Mesenchymal stem cell (in vitro differentiated cells and primary cell): ENCODE data around the gene KLHL22.
A peak's percentile ranks its signal among the peaks of the same experiment; 100 is the strongest.

ENCODE experiments used
- DNase-seq: peaks from one replicate; pipeline ENCODE4 v3.0.0-alpha.2; 2013
- H2AFZ ChIP-seq: one replicate; pipeline ENCODE4 v1.6.1; 2013; ENCODE audit warnings: low read depth, mild to moderate bottlenecking, control low read depth, inconsistent platforms, low read length, moderate library complexity
- H2AK5ac ChIP-seq: 2 replicates; pipeline ENCODE4 v1.6.1; 2013; ENCODE audit warnings: low read length, moderate library complexity, mild to moderate bottlenecking, inconsistent platforms; ENCODE audit not compliant: severe bottlenecking
- H2BK120ac ChIP-seq: one replicate; pipeline ENCODE4 v1.6.1; 2013; ENCODE audit warnings: low read depth, mild to moderate bottlenecking, inconsistent platforms, low read length, moderate library complexity
- H2BK12ac ChIP-seq, 2 experiments: one replicate each; pipeline ENCODE4 v1.6.1; 2013; ENCODE audit warnings: inconsistent platforms in 2 of 2, low read length in 2 of 2, mild to moderate bottlenecking in 2 of 2, moderate library complexity in 2 of 2, control low read depth in 1 of 2
- H2BK15ac ChIP-seq: one replicate; pipeline ENCODE4 v1.6.1; 2013; ENCODE audit warnings: mild to moderate bottlenecking, low read depth, inconsistent platforms; ENCODE audit not compliant: poor library complexity, severe bottlenecking
- H2BK5ac ChIP-seq: 2 replicates; pipeline ENCODE4 v1.6.1; 2013; ENCODE audit warnings: low read depth, mild to moderate bottlenecking, low read length, control low read depth, inconsistent platforms; ENCODE audit not compliant: poor library complexity, severe bottlenecking
- H3K14ac ChIP-seq, 2 experiments: one replicate each; pipeline ENCODE4 v1.6.1; 2013; ENCODE audit warnings: inconsistent platforms in 2 of 2, low read length in 2 of 2, control low read depth in 1 of 2, mild to moderate bottlenecking in 1 of 2, moderate library complexity in 1 of 2
- H3K18ac ChIP-seq, 2 experiments: one replicate each; pipeline ENCODE4 v1.6.1; 2013; ENCODE audit warnings: inconsistent platforms in 2 of 2, low read length in 2 of 2, control low read depth in 1 of 2, low read depth in 1 of 2, mild to moderate bottlenecking in 1 of 2
- H3K23ac ChIP-seq, 2 experiments: one replicate each; pipeline ENCODE4 v1.6.1; 2013; ENCODE audit warnings: inconsistent platforms in 2 of 2, low read length in 2 of 2, mild to moderate bottlenecking in 2 of 2, moderate library complexity in 2 of 2, control low read depth in 1 of 2
- H3K27ac ChIP-seq: 2 replicates; pipeline ENCODE4 v1.5.1; 2013; ENCODE audit warnings: mild to moderate bottlenecking, moderate library complexity, low read length, control low read depth, inconsistent platforms; ENCODE audit not compliant: poor library complexity, severe bottlenecking
- H3K27me3 ChIP-seq, 2 experiments: 2 replicates each; pipeline versions ENCODE4 v1.6.1 to v1.7.0; 2013; ENCODE audit warnings: low read length in 2 of 2, mild to moderate bottlenecking in 2 of 2, moderate library complexity in 2 of 2, control low read depth in 1 of 2, inconsistent platforms in 1 of 2; ENCODE audit not compliant: control insufficient read depth in 1 of 2, insufficient read depth in 1 of 2
- H3K36me3 ChIP-seq, 2 experiments: 2 replicates each; pipeline versions ENCODE4 v1.6.1 to v1.7.0; 2013; ENCODE audit warnings: low read length in 2 of 2, control low read depth in 1 of 2, inconsistent platforms in 1 of 2, low read depth in 1 of 2, mild to moderate bottlenecking in 1 of 2; ENCODE audit not compliant: insufficient read depth in 2 of 2, control insufficient read depth in 1 of 2
- H3K4ac ChIP-seq, 2 experiments: one replicate each; pipeline ENCODE4 v1.6.1; 2013; ENCODE audit warnings: inconsistent platforms in 2 of 2, low read length in 2 of 2, mild to moderate bottlenecking in 2 of 2, moderate library complexity in 2 of 2, control low read depth in 1 of 2, low read depth in 1 of 2
- H3K4me1 ChIP-seq: 2 replicates; pipeline ENCODE4 v1.6.1; 2013; ENCODE audit warnings: low read depth, low read length, control low read depth; ENCODE audit not compliant: control insufficient read depth, insufficient read depth
- H3K4me2 ChIP-seq: 2 replicates; pipeline ENCODE4 v1.6.1; 2013; ENCODE audit warnings: low read length, mild to moderate bottlenecking, inconsistent platforms; ENCODE audit not compliant: poor library complexity, severe bottlenecking
- H3K4me3 ChIP-seq, 2 experiments: 2 replicates each; pipeline versions ENCODE4 v1.5.1 to v1.7.0; 2013; ENCODE audit warnings: low read length in 2 of 2, mild to moderate bottlenecking in 2 of 2, control low read depth in 1 of 2, low read depth in 1 of 2; ENCODE audit not compliant: insufficient read depth in 1 of 2
- H3K79me1 ChIP-seq: replicated peaks from 2 replicates; pipeline ENCODE4 v1.6.1; 2013; ENCODE audit warnings: mild to moderate bottlenecking, control low read depth, low read length, inconsistent platforms; ENCODE audit not compliant: poor library complexity, severe bottlenecking
- H3K9ac ChIP-seq: 2 replicates; pipeline ENCODE4 v1.7.0; 2013; ENCODE audit warnings: mild to moderate bottlenecking, low read length, moderate library complexity
- H3K9me3 ChIP-seq: 2 replicates; pipeline ENCODE4 v1.7.0; 2013; ENCODE audit warnings: mild to moderate bottlenecking, low read length; ENCODE audit not compliant: control insufficient read depth
- H4K8ac ChIP-seq: one replicate; pipeline ENCODE4 v1.6.1; 2013; ENCODE audit warnings: inconsistent platforms, mild to moderate bottlenecking, low read length, moderate library complexity
- H4K91ac ChIP-seq: one replicate; pipeline ENCODE4 v1.6.1; 2013; ENCODE audit warnings: mild to moderate bottlenecking, low read length, inconsistent platforms
- WGBS: methylation state at CpG from one replicate; pipeline ENCODE4 v1.1.7; 2013; ENCODE audit warnings: mixed read lengths; 5-methylcytosine and 5-hydroxymethylcytosine counted together

The KLHL22 gene

DNA sequence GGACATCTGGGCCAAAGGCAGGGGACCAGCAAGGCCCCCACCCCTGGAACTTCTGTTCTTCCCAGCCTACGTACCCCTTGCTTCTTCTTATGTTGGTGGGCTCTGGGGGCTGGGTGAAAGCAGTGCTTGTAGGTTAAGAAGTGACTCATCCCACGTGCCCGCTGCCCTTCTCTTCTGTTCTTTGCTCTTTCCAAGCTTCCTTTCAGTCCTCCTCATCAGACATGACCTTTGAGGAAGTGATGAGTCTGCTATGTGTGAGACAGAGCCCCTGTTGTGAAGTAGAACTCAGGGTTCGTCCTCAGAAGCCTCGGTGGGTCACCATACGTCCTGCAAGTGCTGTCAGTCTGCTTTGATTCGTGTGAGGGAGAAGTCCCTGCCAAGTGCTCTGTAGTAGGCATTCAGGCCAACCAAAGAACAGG is 24.5 kb upstream of the KLHL22 start:
- Histone ChIP-seq H2BK5ac (peak overlapping the region; percentile 59), H4K8ac (no peak overlapping the region), H3K9me3 (no peaks in the 10 kb centered on the region), H4K91ac (no peak overlapping the region), H3K4me3 (no peak overlapping the region), H3K9ac (peak overlapping the region; percentile 47), H3K4ac (peak overlapping the region in 1 of 2 experiments; percentile 45), H3K14ac (no peak overlapping the region), H3K79me1 (no peaks in the 10 kb centered on the region), H2BK12ac (peak overlapping the region in 1 of 2 experiments; percentile 60), H3K4me2 (no peak overlapping the region), H2BK15ac (peak overlapping the region; percentile 70), H3K18ac (peak overlapping the region; percentile 9 to 83), H3K36me3 (peaks cover 34 to 44% of the 10 kb centered on the region in 2 experiments), H3K23ac (no peak overlapping the region), H2AK5ac (peak overlapping the region; percentile 81), H3K4me1 (peaks cover 35% of the 10 kb centered on the region), H3K27ac (peak overlapping the region; percentile 89), H2AFZ (no peak overlapping the region), H2BK120ac (no peak overlapping the region), H3K27me3 (no peaks in the 10 kb centered on the region)
- WGBS, result 9% methylated on average over 4 of the region's 7 CpGs
- DNase-seq, result peak; percentile 85

DNA sequence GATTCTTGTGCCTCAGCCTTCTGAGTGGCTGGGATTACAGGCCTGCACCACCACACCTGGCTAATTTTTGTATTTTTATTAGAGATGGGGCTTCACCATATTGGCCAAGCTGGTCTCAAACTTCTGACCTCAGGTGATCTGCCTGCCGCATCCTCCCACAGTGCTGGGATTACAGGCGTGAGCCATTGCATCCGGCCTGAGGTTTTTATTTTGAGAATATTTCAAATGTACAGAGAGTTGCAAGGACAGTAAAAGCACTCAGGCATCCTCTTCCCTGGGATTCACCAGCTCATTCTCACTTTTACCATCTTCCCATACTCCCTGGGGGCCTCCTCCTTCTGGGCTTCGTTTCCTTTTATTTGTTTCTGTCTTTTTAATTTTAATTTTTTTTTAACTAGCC is 24.0 kb upstream of the KLHL22 start:
- no peak overlapping the region for H2BK12ac ChIP-seq
- H3K18ac ChIP-seq, result no peak overlapping the region
- H2AK5ac ChIP-seq, result no peak overlapping the region
- H3K27me3 ChIP-seq, result no peaks in the 10 kb centered on the region
- H2BK5ac ChIP-seq, result peak overlapping the region; percentile 59
- H3K4ac ChIP-seq, result no peak overlapping the region
- no peak overlapping the region for H2AFZ ChIP-seq
- no peak overlapping the region for H4K8ac ChIP-seq
- no peak overlapping the region for H3K4me3 ChIP-seq
- peaks cover 40% of the 10 kb centered on the region for H3K4me1 ChIP-seq
- H3K79me1 ChIP-seq, result no peaks in the 10 kb centered on the region
- H2BK120ac ChIP-seq, result no peak overlapping the region
- no peaks in the 10 kb centered on the region for H3K9me3 ChIP-seq
- H3K27ac ChIP-seq, result peak overlapping the region; percentile 89
- H3K36me3 ChIP-seq, result peaks cover 36 to 46% of the 10 kb centered on the region in 2 experiments
- H4K91ac ChIP-seq, result no peak overlapping the region
- no peak overlapping the region for H3K14ac ChIP-seq
- no peak overlapping the region for H3K4me2 ChIP-seq
- whole genome bisulfite sequencing, result 90% methylated on average over 1 of the region's 4 CpGs
- DNase-seq, result no peak
- H3K9ac ChIP-seq, result peak overlapping the region; percentile 47
- H2BK15ac ChIP-seq, result no peak overlapping the region
- no peak overlapping the region for H3K23ac ChIP-seq

DNA sequence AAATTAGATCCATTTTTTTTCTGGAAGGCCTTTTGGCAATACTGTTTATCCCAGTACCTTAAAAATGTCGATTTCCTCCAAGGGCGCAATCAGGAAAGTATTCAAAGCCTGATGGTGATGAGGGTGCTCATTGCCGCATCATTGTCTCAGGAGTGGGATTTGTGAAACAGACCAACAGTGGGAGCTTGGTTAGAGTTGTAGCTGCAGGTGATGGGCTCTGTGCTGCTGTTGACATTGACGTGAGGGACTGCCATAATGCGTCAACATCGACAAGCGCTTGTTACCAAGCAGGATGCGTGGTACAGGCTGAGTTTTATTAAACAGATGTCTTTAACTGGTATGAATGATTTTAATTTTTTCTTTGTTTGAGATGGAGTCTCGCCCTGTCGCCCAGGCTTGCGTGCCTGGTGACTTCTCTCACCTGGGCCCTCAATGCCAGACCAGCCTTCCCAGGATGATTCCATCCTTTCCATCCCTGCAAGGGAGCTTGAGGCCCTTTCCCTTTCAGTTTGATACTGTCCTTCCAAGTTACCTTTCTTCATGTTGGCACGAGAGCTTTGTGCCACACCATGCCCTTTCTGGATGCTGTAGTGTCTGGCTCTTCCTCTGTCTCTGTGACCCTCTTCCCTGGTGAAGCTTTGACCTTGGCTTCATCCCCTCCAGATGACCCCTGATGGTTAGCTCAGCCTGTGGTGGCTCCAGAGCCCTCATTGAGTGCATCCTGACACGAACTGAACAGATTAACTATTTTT is 22.4 kb upstream of the KLHL22 start:
- Histone ChIP-seq H3K79me1 (no peaks in the 10 kb centered on the region), H2BK12ac (no peak overlapping the region), H3K9ac (no peak overlapping the region), H2AK5ac (no peak overlapping the region), H2BK120ac (no peak overlapping the region), H2AFZ (no peak overlapping the region), H4K91ac (no peak overlapping the region), H3K27me3 (no peaks in the 10 kb centered on the region), H3K18ac (no peak overlapping the region), H4K8ac (no peak overlapping the region), H3K4me3 (no peak overlapping the region), H3K27ac (no peak overlapping the region), H2BK5ac (no peak overlapping the region), H3K9me3 (no peaks in the 10 kb centered on the region), H3K4me1 (peaks cover 35% of the 10 kb centered on the region), H3K4me2 (no peak overlapping the region), H3K36me3 (peaks cover 43 to 56% of the 10 kb centered on the region in 2 experiments), H2BK15ac (no peak overlapping the region), H3K4ac (no peak overlapping the region), H3K14ac (no peak overlapping the region), H3K23ac (no peak overlapping the region)
- no peak for DNase-seq
- WGBS, result 93% methylated on average over 13 of the region's 13 CpGs

DNA sequence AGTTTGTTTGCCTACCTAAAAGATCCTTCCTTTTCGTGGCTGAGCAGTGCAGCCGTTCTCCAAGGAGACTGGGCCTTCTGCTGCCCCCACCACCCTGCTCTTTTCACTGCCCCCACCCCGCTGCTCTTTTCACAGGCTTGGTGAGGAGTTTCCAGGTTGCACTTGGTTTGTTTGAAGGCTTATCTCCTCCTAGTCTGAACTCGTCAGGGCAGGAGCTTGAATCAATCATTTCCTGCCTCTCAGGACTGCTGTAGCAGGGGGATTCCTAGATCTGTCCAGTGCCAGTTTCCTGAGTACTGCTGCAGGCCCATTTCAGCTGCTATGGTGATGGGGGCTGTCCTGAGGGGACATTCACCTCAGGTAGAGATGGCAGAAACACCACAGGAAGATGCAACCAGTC is 21.8 kb upstream of the KLHL22 start:
- Histone ChIP-seq H2BK5ac (no peak overlapping the region), H3K4me2 (no peak overlapping the region), H3K18ac (no peak overlapping the region), H2BK120ac (no peak overlapping the region), H3K4ac (no peak overlapping the region), H3K14ac (no peak overlapping the region), H2AFZ (no peak overlapping the region), H3K9ac (no peak overlapping the region), H4K91ac (no peak overlapping the region), H4K8ac (no peak overlapping the region), H3K9me3 (no peaks in the 10 kb centered on the region), H3K27me3 (no peaks in the 10 kb centered on the region), H3K27ac (no peak overlapping the region), H2AK5ac (no peak overlapping the region), H3K36me3 (peaks cover 39 to 53% of the 10 kb centered on the region in 2 experiments), H3K79me1 (no peaks in the 10 kb centered on the region), H3K4me3 (no peak overlapping the region), H2BK15ac (no peak overlapping the region), H2BK12ac (no peak overlapping the region), H3K4me1 (peaks cover 32% of the 10 kb centered on the region), H3K23ac (no peak overlapping the region)
- 69% methylated on average over 4 of the region's 4 CpGs for WGBS
- no peak for DNase-seq
